IPS-15b (cell line): ENCODE results near the gene CDYL.

Experiments
- H3K27me3 ChIP-seq: one replicate; pipeline ENCODE4 v1.6.1; 2013; ENCODE audit warnings: low read length; ENCODE audit not compliant: control insufficient read depth, insufficient read depth
- H3K36me3 ChIP-seq: one replicate; pipeline ENCODE4 v1.6.1; 2013; ENCODE audit warnings: low read length; ENCODE audit not compliant: control insufficient read depth, insufficient read depth
- H3K4me1 ChIP-seq: one replicate; pipeline ENCODE4 v1.6.1; 2013; ENCODE audit warnings: mild to moderate bottlenecking, low read length; ENCODE audit not compliant: control insufficient read depth, insufficient read depth
- H3K4me3 ChIP-seq: one replicate; pipeline ENCODE4 v1.5.1; 2013; ENCODE audit warnings: low read depth, low read length
- H3K9ac ChIP-seq: one replicate; pipeline ENCODE4 v1.6.1; 2013; ENCODE audit warnings: low read depth, mild to moderate bottlenecking, low read length
- H3K9me3 ChIP-seq: one replicate; pipeline ENCODE4 v1.6.1; 2013; ENCODE audit warnings: mild to moderate bottlenecking, low read length; ENCODE audit not compliant: control insufficient read depth, insufficient read depth

CDYL gene

DNA sequence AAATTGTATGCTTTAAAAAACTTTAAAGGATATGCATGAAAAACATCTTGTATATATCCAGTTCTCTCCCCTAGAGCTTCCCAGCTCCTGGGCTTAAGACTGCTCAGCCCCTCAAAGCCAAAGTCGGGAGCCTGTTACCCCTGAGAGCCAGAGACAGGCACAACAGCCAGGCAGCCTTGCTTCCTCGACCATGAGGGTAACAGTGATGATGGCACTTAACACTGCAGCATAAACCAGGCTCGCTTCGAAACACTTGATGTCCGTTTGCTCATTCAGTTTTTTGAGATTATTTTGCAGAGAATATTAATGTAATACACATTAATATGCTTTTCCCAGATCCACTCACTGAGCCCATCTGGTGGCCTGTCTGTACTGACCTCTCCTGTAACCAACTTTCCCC, 180.4 kb downstream of the CDYL start:
- H3K27me3 ChIP-seq, result no peaks in the 10 kb centered on the region
- H3K9me3 ChIP-seq, result no peaks in the 10 kb centered on the region
- H3K9ac ChIP-seq, result no peak overlapping the region
- no peaks in the 10 kb centered on the region for H3K4me1 ChIP-seq
- peaks cover 8% of the 10 kb centered on the region for H3K36me3 ChIP-seq
- no peak overlapping the region for H3K4me3 ChIP-seq

DNA sequence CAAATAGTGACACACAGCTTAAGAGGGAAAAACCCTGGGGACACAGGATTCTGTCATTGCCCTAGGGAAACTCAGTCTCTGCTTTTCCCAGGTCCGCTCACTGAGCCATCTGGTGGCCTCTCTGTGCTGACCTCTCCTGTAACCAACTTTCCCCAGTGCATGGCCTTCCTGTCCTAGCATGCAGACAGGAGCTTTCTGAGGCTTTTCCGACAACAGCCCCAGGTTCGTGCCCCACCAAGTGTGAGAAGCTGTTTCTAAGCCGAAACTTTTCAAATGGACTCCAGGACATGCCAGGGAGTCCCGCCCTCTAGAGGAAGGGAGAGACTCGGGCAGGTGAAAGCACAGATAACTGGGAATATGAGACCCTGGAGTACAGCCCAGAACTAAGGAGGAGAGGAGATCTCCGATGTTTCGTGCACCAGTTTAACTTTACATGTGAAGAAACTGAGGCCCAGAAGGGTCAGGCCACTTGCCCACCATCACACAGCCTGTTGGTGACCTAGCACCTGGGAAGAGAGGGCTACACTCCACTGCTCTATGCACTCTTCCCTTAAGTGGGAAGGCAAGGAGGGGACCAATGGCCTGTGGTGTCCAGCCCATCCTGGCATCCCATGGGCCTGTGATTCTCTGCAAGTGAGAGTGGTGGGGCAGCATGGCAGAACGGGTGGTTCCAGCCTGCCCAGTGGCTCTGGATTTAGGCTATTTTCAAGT, 181.5 kb downstream of the CDYL start:
- Histone ChIP-seq H3K9me3 (no peaks in the 10 kb centered on the region), H3K27me3 (no peaks in the 10 kb centered on the region), H3K4me1 (no peaks in the 10 kb centered on the region), H3K36me3 (peaks cover 6% of the 10 kb centered on the region), H3K9ac (no peak overlapping the region), H3K4me3 (no peak overlapping the region)

DNA sequence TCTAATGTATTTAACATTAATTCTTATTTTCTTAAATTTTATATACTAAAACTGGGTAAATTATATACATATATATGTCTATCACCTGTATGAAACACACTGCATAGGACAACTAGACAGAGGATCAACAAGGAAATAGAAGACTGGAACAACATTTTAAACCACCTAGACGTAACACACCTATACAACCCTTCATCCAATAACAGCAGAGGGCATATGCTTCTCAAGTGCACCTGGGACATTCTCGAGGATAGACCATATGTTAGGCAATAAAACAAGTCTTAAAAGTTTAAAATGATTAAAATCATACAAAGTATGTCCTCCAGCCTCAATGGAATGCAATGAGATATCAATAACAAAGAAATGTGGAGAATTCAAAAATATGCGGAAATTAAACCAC, 182.4 kb downstream of the CDYL start:
- Histone ChIP-seq H3K9me3 (no peaks in the 10 kb centered on the region), H3K9ac (no peak overlapping the region), H3K27me3 (no peaks in the 10 kb centered on the region), H3K36me3 (peaks cover 6% of the 10 kb centered on the region), H3K4me3 (no peak overlapping the region), H3K4me1 (no peaks in the 10 kb centered on the region)

DNA sequence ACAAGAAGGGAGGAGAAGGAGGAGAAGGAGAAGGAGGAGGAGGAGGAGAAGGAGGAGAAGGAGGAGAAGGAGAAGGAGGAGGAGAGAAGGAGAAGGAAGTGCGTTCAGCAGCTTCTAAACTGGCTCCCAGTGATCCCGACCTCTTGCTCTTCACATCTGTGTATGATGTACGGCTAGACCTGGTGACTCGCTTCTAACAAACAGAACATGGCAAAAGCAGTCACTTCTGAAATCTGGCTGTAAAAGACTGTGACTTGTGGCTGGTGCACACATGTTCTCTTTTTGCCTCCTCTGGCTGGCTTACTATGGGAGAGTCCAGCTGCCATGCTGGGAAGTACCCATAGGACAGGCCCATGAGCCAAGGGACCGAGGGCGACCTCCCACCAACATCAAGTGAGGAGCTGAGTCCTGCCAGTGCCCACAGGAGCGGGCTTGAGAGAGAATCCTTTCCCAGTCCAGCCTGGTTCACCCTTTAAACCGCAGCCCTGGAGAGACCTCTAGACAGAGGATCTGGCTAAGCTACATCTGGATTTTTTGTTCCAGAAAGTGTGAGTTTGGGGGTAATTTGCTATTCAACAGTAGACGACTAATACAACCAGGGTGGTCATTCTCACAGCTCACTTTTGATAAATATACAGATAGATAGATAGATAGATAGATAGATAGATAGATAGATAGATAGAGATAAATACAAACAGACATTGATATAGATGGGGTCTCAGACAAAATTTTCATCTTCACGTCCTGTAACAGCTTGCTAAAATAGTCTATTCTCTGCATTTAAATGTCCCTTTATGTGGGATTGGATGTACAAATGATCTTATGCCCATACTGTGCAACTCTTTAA, 185.3 kb downstream of the CDYL start:
- H3K4me1 ChIP-seq, result no peaks in the 10 kb centered on the region
- H3K4me3 ChIP-seq, result no peak overlapping the region
- no peaks in the 10 kb centered on the region for H3K9me3 ChIP-seq
- H3K27me3 ChIP-seq, result no peaks in the 10 kb centered on the region
- no peaks in the 10 kb centered on the region for H3K36me3 ChIP-seq
- no peak overlapping the region for H3K9ac ChIP-seq

DNA sequence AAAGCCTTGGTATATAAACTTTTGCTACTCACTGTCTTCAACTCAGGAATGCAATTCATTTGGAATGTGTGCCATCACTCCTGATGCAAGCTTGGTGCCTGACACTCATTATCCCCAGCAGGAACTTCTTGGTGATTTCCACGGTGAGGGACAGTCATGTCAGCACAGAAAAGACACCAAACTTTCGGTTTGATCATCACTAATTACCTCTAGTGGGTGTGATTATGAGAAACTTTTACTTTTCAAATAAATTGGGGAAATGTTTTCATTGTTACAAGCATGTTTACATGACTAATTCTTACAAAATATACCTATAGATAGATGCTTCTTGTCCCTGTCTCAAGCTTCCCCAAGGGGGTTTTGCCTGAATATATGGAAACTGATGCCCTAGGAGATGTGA, 186.7 kb downstream of the CDYL start:
- Histone ChIP-seq H3K9ac (no peak overlapping the region), H3K4me1 (no peaks in the 10 kb centered on the region), H3K27me3 (no peaks in the 10 kb centered on the region), H3K36me3 (no peaks in the 10 kb centered on the region), H3K9me3 (no peaks in the 10 kb centered on the region), H3K4me3 (no peak overlapping the region)

DNA sequence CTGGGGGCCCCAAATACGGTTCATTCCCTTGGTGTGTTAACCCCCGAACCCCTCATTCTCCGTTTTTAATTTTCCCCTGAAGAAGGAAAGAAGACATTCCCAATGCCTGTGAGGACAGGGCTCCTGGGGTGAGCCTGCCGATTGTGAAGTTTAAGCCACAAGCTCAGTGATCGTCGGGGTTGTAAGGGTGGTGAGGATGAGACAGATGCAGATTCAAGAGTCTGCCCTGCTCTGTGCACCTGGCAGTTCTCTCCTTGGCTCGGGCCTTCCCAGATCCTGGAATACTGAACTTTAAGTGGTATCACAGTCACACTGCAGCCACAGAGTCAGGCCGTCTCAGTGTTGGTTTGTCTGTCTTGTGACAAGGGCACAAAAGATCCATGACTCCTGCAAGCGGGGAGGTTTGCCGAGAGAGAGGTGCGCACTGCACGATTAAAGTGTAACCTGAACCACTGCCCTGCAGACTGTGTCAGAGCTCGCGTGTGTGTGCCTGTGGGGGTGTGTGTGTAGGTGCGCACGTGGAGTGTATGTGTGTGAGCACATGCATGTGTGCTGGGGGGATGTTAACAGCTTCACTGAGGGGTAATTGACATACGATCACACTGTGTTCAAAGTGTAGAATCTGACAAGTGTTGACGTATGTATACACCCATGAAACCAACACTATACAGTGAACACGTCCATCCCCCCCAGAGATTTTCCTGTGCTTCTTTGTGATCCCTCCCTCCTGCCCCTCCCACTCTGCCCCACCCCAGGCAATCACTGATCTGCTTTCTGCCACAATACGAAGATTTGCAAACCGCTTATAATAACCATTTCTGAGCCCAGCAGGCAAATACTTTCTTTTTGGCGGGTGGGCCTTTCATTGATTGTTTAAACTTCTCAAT, 188.7 kb downstream of the CDYL start:
- Histone ChIP-seq H3K4me1 (no peaks in the 10 kb centered on the region), H3K4me3 (no peak overlapping the region), H3K36me3 (no peaks in the 10 kb centered on the region), H3K9ac (no peak overlapping the region), H3K27me3 (no peaks in the 10 kb centered on the region), H3K9me3 (no peaks in the 10 kb centered on the region)

DNA sequence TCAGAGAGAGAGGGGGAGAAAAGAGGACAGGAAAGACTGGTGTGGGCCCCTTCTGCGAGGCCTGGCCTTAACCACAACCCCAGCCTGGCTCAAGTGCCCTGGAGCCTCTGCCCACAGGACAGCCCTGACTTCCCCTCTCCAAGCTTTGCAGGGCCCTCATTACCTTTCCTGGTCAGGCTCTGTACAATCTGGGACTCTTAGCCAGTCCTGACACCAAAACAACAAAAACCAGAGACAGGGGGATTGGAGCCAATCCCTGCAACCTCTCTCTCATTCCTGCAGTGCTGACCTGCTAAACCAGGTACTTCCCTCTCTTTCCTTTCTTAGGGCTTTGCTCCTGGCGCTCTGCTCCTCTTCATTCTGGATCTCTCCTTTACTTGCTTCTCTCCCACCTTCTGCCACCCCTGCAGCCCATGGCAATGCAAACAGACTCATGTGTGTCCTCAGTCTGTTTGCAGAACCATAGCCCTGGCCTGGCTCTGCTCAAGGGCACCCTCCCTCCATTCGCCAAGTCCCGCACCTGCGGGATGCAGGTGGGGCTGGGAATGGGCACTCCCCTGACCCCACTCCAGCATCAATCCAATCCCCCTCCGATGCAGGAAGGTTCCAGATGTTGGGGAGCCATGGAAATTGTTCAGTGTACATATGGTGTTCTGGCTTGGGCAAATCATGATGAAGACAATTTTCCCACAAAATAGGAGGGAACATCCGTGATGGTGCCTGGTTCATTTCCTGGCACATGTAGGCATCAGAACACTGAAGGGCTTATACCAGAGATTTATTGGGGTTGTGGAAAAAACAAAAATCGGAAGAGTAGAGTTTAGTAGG, 189.6 kb downstream of the CDYL start:
- Histone ChIP-seq H3K9me3 (no peaks in the 10 kb centered on the region), H3K36me3 (no peaks in the 10 kb centered on the region)

DNA sequence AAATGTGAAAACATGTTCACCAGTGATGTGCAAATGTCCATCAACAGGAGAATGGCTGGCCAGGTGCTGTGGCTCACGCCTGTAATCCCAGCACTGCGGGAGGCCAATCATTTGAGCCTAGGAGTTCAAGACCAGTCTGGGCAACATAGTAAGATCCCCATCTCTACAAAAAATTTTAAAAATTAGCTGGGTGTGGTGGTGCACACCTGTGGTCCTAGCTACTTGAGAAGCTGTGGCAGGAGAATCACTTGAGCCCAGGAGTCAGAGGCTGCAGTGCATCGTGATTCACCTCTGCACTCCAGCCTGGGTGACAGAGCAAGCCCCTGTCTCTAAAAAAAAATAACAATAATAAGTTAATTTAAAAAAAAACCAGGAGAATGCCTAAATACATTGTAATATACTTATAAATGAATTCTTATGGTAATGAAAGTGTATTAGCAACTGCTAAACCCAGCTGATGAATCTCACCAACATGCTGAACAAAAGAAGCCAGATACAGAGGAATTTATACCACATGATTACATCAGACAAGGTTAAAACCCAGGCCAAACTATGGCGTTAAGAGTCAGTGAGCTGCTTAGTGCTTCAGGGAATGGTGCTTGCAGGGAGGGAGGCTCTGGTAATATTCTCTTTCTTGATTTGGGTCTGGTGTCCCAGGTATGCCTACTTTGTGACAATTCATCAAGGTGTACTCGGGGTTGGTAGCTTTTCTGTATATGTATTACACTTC, 191.3 kb downstream of the CDYL start:
- Histone ChIP-seq H3K4me1 (no peaks in the 10 kb centered on the region), H3K9me3 (no peaks in the 10 kb centered on the region), H3K9ac (no peak overlapping the region), H3K4me3 (no peak overlapping the region), H3K27me3 (no peaks in the 10 kb centered on the region), H3K36me3 (no peaks in the 10 kb centered on the region)

More for the DNA sequence above, 189.6 kb downstream of the CDYL start:
- H3K4me1 ChIP-seq, result no peaks in the 10 kb centered on the region
- H3K27me3 ChIP-seq, result no peaks in the 10 kb centered on the region
- H3K9ac ChIP-seq, result no peak overlapping the region
- H3K4me3 ChIP-seq, result no peak overlapping the region

DNA sequence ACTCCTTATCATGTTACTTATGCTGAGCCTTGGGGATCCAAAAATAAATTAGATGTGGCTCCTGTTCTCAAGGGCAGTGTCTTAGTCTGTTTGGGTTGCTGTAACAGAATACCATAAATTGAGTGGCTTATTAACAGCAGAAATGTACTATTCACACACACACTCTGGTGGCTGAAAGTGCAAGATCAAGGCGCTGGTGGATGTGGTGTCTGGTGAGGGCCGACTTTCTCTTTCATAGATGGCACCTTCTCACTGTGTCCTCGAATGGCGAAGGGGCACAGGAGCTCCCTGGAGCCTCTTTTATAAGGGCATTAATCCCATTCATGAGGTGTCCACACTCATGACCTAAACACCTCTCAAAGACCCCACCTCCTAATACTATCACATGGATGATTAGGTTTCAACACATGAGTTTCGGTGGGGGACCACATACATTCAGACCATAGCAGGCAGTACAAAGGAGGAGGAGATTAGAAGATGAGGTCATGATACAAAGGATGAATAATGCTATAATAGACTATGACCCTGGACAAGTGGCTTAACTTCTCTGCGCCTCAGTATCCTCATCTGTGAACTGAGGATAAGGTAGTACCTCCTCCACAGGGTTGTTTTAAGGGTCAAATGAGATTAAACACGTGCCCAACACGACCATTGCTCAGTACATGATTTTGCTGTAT, 193.5 kb downstream of the CDYL start:
- Histone ChIP-seq H3K4me3 (no peak overlapping the region), H3K27me3 (no peaks in the 10 kb centered on the region), H3K4me1 (peaks cover 6% of the 10 kb centered on the region), H3K36me3 (no peaks in the 10 kb centered on the region), H3K9me3 (no peaks in the 10 kb centered on the region), H3K9ac (no peak overlapping the region)

DNA sequence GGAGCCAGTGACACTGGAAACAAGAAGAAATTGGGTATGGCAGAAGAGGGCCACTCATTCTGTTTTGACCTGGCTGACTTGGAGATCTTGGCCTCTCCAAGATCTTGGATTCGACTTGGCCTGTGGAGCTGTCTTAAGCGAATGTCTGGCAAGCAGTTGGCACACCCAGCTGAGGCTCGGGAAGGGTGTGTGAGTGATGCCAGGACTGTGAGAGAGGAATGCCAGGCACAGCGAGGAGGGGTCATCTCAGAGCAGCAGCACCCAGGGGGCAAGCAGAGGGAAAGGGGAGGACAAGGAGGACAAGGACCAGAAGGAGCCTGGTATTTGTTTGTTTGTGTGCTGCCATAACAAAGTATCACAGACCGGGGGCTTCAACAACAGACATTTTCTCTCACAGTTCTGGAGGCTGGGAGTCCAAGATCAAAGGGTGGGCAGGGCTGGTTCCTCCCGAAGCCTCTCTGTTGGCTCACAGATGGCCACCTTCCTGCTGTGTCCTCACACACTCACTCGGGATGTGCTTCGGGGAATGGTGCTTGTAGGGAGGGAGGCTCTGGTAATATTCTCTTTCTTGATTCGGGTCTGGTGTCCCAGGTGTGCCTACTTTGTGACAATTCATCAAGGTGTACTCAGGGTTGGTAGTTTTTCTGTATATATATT, 194.7 kb downstream of the CDYL start:
- Histone ChIP-seq H3K36me3 (no peaks in the 10 kb centered on the region), H3K9ac (no peak overlapping the region), H3K9me3 (no peaks in the 10 kb centered on the region), H3K4me1 (peaks cover 6% of the 10 kb centered on the region), H3K27me3 (no peaks in the 10 kb centered on the region), H3K4me3 (no peak overlapping the region)
